OCI-LY1 (cell line): ENCODE data around the gene CDH4.

Experiments
- EZH2 ChIP-seq: fragments of 200-600 bp; sonication (generic), shearing (Covaris generic); IDR thresholded peaks from 2 replicates; pipeline ENCODE4 v1.8.0; 2017; ENCODE audit warnings: borderline replicate concordance, mixed run types, mild to moderate bottlenecking, antibody characterized with exemption, low read length, moderate library complexity, mixed read lengths
- TF ChIP-seq, protein P1 (sequence below): fragments of 200-600 bp; sonication (generic), shearing (Covaris generic); IDR thresholded peaks from 2 replicates; pipeline ENCODE4 v1.5.1; 2017; ENCODE audit warnings: mild to moderate bottlenecking, antibody characterized with exemption, low read length, moderate library complexity, mixed read lengths

DNA sequence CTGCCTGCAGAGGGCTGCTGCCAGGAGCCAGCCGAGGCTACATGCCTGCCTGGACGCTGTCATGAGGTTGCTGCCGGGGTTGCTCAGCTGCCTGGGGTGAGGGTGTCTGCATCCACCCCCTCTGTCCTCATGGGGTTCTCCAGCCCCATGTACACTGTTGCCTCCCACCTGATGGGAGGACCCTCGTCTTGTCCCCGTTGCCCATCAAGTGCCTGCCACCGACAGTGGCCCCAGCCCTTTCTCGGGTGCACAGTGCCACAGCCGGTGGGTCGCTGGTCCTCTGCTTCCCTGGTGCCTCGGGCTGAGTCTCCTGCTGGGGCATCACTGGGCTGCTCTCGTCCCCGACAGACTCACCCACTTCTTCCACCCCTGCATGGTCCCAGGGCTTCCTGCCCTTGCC is 313.7 kb downstream of the CDH4 start:
- TF ChIP-seq EZH2: no peak
- TF ChIP-seq, protein P1, sequence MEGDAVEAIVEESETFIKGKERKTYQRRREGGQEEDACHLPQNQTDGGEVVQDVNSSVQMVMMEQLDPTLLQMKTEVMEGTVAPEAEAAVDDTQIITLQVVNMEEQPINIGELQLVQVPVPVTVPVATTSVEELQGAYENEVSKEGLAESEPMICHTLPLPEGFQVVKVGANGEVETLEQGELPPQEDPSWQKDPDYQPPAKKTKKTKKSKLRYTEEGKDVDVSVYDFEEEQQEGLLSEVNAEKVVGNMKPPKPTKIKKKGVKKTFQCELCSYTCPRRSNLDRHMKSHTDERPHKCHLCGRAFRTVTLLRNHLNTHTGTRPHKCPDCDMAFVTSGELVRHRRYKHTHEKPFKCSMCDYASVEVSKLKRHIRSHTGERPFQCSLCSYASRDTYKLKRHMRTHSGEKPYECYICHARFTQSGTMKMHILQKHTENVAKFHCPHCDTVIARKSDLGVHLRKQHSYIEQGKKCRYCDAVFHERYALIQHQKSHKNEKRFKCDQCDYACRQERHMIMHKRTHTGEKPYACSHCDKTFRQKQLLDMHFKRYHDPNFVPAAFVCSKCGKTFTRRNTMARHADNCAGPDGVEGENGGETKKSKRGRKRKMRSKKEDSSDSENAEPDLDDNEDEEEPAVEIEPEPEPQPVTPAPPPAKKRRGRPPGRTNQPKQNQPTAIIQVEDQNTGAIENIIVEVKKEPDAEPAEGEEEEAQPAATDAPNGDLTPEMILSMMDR: no peak
